ENCODE results near the gene CCDC61.

The CCDC61 gene, protein sequence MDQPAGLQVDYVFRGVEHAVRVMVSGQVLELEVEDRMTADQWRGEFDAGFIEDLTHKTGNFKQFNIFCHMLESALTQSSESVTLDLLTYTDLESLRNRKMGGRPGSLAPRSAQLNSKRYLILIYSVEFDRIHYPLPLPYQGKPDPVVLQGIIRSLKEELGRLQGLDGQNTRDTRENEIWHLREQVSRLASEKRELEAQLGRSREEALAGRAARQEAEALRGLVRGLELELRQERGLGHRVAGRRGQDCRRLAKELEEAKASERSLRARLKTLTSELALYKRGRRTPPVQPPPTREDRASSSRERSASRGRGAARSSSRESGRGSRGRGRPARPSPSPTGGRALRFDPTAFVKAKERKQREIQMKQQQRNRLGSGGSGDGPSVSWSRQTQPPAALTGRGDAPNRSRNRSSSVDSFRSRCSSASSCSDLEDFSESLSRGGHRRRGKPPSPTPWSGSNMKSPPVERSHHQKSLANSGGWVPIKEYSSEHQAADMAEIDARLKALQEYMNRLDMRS

DNA sequence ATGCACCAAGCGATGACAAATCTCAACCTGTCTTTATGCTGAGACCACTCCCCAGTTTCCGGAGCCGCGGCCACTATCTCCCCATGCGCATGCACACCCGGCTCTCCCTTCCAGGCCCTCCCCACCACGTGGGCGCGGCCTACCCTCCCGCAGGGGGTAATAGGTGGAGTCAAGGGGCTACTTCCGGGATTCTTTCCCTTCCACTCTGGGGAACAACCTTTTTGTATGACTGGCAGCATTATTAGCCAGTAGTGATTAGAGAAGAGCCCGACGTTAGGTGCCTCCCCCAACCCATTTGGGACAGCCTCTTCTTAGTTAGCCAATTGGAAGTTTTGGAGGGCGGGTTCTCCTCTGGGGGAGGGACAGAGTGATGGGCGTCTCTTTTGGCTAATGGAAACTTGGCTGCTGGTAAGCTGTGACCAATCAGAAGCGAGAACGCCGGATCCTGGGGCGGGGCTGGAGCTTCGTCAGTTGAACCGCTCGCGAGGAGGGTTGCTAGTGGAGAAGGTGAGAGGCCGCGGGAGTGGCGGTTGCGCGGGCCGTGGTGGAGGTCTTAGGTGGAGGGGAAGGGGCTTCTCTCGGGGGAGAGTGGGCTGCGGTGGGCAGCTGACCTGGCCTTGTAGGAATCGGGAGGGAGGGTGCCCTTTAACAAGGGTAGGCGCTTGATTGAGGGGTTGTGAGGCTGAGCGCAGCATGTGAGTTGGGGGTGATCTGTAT, at the start of gene CCDC61:
TSS of gene CCDC61 (plus strand) at position 470 of the 717 bp plus-strand sequence. CDS start 7,552 bp downstream, outside the sequence.
- DNase-seq = peak; percentile 98

DNA sequence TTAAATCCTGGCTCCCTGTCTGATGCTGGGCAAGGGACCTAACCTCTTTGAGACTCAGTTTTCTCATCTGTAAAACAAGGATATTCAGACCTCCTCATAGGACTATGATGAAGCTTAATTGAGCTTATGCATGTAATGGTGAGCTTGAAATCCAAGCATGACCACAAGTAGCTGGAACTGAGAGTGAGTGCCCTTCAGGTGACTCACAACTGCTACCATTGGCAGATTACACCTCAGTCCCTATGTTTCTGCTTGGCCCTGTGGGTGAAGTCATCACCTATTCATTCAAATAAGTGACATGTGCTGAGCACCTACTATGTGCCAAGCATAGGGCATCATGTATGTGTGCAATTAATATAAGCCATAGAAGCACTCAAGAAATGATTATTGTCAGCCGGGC, 47.3 kb upstream of the CCDC61 start:
- no peak for DNase-seq

DNA sequence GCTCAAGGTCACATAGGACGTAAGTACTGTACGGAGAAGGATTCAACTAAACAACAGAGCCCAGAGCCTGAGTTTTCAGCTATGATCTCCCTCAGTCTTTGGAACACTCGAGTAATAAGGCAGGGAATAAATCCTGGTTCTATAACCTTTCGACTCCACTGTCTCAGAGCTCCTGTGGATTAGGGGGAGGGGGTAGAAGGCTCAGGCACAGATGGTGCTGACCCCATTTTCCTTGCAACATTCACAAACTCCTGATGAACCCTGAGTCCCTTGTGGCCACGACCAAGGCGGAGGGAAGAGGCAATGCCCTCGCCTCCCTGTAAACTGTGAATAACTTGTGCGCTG, 43.0 kb upstream of the CCDC61 start:
- no peak for DNase-seq

DNA sequence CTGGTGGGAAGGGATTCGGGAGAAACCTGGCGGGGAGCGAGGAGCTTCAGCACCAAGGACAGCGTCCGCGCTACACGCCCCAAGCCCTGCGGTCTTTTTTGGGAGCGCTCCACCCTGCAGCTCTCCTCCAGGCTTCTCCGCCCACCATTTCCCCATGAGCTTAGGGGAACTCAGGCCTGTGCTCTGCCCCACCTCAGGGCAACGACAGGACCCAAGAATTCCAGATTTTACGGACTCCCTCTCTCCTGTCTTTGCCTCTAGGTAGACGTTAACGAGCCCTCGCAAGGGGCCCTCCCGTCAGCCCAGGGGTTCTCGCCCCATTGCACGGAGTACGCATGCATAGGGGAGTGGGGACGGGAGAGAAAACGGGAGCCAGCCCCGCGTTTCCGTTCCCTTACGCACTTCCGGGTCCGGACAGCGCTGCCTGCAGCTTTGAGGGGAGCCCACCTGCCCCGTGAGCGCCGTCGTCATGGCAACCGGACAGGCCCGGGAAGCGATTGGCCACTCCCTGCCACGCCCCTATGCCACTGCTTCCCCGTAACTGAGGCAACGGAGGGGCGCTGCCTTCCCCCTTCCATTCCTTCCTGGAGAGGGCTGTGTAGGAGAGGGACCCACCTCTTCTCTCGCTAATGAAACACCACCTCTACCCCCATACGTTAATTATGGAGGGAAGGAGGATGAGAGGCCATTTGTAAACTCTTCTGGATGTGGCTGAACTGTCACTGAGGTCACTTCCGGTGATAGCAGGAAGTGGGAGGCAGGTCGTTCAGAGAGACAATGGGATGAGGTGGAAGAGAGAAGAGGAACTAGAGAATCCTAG, 42.4 kb upstream of the CCDC61 start:
- peak; percentile 51 for DNase-seq

DNA sequence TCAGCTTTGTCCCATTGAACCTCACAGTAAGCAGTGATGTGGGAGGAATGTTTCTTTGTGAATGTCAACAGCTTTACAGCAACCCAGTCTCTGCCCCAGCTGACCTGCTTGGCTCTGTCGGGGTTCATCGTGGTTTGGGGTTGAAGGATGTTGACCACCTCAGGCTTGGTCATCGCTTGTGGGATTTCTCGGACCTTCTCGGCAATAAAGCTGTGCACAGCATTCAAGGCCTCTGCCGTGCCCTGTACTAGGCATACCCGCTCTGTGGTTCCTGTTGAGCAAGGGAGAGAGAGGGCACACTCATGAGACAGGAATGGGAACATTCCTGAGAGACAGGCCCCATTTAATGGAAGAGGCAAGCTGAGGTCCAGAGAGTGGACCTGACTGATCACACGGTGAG, 41.6 kb upstream of the CCDC61 start:
- DNase-seq = no peak

DNA sequence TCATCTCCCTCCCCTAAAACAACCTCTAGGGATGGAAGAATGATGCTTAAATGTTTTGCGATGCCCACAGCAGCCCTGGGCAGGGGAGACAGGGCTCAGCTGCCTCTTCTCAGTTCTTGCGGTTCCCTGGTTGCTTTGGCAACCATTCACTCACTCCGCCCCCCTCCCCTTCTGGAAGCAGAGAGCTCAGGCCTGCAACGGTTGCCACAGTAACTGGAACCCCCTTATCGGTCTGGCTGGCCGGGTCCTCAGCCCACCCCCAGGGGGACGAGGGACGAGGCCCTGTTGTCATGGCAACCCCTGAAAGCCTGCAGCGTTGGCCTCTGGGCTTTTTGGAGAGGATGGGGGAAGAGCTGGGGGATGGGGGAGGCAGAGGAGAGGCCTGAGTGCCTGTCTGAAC, 41.1 kb upstream of the CCDC61 start:
- no peak for DNase-seq

DNA sequence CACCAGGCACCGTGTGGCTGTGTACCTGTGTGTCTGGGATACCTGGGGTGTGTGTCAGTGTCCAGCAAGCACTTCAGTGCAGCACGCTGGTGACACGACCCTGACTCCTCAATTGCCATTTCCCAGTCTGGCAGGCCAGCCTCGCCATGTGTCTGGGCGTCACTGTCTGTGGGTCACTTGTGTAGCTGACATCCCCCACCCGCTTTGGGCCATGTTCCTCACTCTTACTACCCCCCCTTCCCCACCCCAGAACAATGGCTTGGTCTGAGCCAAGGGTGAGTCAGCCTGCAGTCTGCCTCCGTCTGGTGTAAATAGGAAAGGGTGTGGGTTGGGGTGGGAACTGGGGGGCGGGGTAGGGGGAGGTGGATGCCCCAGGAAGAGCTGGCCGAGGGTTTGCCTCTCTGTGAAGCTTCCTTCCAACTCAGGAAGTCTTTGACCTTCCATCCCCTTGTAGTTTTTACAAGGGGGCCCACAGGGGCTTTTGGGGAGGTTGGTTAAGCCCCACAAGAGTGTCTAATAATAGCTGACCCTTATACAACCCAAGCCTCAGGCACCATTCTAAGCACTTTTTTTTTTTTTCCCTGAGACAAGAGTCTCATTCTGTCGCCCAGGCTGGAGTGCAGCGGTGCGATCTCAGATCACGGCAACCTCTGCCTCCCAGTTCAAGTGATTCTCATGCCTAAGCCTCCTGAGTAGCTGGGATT, 39.2 kb upstream of the CCDC61 start:
- DNase-seq = no peak

DNA sequence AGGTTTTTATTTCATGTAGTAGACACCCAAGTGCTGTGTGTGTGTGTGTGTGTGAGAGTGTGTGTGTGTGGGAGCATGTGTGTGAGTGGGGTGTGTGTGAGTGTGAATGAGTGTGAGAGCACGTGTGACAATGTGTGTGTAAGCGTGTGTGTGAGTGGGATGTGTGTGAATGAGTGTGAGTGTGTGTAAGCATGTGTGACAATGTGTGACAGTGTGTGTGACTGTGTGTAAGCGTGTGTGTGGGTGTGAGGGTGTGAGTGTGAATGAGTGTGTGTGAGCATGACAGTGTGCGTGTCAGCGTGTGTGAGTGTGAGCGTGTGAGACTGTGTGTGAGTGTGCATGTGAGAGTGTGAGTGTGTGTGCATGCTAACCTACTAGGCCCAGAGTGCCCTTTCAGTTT, 36.9 kb upstream of the CCDC61 start:
- no peak for DNase-seq

DNA sequence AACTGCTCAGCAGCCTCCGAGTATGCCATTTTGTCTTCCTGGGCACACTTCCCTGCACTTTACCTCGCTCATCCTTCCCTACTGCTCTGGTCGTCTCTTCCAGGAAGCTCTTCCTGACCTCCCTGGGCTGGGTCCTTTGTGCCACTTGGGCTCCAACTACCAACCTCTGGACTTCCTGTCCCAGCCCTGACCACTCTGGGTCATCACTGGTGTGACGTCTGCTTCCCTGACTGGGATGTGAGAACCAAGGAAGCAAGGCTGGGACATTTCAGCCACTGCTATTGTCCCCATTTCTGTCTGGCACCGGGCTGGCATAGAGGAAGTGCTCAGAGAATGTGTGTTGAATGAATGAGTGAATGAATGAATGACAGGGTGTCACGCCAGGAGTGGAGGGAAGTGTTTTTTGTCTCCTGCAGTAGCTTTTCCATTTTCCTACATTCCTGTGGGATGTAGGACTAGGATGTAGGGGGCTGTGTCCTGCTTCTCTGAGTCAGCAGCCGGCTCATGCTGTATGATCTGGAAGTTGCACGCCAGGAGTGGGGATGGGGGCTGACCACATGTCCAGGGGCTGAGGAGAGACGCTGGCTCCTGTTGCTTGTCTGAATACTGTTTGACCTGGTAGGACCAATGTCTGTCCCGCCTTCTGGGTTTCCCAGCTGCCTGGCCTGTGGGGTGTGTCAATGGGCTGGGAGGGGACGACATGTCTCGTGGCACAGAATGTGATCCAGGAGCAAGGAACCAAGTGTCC, 36.3 kb upstream of the CCDC61 start:
- DNase-seq = no peak

DNA sequence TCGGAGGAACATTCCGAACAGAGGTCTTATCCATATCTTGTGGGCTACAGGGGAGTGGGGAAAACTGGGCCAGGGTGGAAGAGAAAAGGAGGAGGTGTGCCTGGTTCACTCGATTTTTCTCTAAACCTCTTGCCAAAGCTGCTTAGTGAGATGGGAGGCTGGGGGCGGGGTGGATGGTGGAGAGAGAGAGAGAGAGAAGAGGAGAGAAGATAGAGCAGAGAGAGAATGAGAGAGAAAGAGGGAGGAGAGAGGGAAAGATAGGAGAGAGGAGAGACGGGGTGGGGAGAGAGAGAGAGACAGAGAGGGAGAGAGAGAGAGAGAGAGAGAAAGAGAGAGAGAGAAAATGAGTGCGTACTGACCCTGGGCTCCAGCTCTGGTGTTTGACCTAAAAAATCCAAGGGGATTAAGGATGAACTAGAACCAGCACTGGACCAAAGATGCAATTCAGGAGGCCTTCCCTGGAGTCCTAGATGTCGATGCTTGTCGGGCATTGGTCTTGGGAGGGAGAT, 35.7 kb upstream of the CCDC61 start:
- no peak for DNase-seq

DNA sequence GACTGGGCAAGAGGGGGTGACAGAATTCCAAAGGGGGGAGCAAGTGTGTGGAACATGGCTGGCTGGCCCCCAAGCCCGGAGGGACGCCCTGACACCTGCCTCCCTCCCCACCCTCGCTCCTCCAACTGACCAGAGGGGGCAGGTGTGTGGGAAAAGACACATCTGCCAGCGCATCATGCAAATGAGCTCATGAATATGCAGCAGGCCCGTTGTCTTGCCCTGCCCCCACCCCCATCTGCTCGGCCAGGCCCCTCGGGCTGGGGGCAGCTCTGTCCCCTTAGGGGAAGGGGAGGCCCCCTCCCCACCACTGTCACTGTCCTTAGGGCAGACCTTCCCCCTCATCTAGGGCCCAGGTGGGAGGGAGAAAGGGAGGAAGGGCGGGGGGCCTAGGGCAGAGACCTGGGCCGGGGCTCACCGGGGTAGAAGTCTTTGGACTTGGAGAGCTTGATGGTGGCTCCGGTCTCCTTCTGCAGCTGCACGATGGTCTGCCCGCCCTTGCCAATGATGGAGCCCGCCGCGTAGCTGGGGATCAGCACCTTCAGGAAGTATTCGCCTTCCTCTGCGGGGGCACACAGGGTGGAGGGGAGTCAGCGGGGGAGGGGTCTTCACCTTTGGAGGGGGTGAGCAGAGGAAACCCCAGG, 34.6 kb upstream of the CCDC61 start:
- DNase-seq = peak; percentile 35

DNA sequence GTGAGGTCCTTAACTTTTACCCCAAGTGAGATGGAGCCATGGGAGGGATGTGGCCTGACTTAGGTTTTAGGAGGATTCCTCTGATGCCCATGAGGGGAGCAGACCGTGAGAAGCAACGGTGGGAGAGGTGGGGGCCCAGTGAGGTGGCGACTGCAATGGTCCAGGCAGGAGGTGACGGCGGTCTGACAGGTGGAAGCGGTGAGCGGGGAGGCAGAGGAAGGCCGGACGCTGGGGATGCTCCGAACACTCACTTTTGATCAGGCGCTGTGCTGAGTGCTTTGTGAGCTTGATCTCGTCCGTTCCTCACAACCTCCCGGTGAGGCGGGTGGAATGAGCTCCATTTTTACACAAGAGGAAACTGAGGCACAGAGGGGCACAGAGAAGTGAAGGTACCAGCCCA, 33.2 kb upstream of the CCDC61 start:
- DNase-seq = no peak

DNA sequence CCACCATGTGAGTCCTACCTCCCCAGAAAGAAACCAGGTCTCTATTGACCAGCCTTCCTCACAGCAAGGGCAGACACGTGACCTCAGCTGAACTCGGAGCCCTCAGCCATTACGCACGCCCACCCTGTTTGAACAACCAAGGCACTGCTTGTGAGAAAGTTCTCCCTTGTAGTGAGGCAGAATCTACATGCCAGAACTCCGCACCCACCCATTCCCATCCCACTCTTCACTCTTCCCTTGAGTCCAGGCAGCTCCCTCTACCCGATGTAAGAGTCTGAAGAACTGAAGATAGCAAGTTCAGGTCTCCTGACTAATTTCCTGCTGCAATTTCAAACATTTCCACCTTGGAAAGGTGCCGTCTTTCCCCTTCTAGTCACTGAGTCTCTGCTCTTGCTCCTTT, 28.0 kb upstream of the CCDC61 start:
- no peak for DNase-seq

DNA sequence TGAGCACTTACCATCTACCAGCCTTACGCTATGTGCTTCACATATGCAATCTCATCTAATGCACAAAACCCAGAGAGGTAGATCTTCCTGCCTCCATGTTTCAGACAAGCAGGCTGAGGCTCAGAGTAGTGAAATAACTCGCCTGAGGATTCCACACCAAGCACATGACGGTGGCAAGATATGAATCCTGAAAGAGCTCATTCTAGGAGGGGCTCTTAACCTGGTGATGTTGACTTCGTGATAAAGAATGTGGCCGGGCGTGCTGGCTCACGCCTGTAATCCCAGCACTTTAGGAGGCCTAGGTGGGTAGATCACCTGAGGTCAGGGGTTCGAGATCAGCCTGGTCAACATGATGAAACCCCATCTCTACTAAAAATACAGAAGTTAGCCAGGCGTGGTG, 26.6 kb upstream of the CCDC61 start:
- no peak for DNase-seq

DNA sequence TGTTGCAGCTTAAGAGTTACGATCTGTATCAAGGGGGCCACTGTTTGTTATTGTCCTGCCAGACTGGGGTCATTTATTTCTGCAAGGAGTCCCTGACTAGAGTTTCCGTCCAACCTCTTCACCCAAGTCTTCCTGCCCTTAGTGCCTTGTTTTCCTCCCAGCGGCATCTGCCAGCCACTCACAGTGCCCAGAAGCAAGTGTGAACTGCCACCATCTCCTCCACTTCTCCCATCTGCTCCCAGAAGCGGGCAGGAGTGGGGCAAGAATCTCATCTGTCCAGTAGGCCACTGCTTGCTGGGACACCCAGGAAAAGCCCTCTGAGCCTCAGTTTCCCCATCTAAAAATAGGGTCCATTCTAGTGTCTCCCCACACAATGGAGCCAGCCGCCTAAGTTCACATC, 25.6 kb upstream of the CCDC61 start:
- no peak for DNase-seq

DNA sequence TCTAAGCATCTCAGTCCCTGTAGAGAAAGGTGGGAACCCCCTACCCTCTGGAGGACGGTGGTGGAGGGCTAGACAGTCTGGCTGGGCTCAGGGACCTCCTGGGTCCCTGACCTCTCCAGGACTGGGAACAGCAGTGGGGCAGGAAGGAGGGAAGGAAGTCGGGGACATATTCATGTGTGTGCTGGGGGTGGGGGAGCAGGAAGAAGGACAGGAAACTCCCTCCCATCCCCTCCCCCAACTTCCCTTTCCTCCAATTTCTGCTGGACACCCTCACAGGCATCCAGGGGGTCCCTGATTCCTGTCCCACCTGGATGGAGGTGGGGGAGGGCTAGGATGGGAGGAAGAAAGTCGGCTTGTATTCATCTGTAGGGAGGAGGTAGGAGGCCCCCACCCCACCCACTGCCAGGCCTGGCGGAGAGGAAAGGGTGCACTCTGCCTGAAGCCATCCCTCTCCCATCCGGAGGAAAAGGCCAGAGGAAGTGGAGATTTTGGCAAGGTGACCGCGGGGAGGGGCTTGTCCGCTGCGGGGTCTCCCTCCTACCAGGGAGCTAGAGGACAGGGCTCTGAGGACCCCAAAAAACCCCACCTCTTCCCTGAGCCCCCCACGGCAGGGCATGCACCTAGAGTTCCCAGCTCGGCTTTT, 23.9 kb upstream of the CCDC61 start:
- DNase-seq = no peak

DNA sequence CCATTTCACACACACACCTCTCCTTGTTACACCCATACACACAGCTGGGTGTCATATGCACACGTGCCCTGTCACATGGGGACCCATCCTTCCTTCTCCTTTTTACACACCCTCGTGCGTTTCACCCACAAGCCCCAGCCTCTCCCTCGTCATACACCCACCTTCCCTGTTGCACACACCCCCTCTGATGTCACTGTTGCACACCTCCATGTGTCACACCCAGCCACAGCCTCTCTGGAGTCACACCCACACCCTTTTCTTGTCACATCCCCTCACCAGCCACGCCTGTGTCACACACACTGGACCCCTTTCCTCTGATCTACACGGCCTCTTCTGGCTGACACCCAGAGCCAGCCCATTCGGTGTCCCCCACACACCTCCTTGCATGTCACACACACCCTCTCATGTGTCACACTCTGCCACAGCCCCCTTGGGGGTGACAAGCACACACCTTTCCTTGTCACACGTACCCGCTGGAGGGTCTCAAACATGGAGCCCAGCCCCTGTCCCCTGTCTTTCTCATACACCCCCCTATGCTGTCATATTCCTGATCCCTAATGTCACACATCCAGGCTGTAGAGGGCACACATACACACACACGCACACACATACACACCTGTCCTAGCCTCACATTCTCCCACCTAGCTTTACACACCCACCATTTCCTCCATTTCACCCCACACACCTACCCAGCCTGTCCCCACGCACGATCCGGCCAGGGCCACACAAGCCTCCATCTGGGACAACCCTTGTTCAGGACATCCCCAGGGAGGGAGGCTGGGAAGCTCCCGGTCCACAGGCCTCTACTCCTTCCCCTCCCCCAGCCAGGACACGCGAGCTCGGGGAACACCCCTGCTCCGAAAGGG, 23.0 kb upstream of the CCDC61 start:
- DNase-seq = no peak

DNA sequence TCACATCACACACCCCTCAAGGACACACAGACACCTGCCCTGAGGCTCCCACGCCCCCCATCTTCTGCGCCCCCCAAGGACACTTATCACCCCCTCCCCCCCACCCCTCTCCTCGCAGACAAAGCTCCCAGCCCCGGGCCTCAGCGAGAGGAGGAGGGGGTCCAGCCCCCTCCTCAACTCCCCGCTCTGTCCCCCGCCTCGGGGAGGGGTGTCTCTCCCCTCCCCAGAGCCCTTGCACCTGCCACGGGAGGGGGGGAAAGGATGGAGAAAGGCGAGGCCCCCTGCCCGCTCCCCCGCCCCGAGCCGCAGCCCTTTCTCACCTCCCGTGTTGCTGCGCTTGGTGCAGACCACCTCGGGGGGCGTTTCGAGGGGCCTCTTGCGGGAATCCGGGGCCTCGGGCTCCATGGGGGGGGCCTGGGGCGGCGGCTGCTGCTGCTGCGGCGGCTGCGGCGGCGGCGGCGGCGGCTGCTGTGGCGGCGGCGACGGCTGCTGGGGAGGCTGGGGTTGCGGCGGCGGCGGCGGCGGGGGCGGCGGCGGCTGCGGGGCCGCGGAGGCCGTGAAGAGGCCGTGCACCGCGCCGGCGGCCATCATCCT, 22.2 kb upstream of the CCDC61 start:
- DNase-seq = no peak

All from RPMI8226 (cell line).